Head of caudate nucleus (tissue), 42 donors: ENCODE measurements around the gene ADCY5.
A peak's percentile ranks its signal among the peaks of the same experiment; 100 is the strongest.

Experiments
- DNase-seq, 42 donors: peaks; one replicate each; pipeline versions ENCODE4 v3.0.0 to v3.0.0-alpha.2; 2020 to 2021; ENCODE audit warnings: mixed read lengths in 7 of 42
- intact Hi-C: fragments of 100-400 bp; cut with DNase I; formaldehyde crosslinking; loops from one replicate; pipeline ENCODE4 v1.15.0; 2022

Gene ADCY5

GRCh38 chr3:123353227-123353849, 95.6 kb downstream of the ADCY5 start:
- DNase-seq: peak in 2 of 42 donors; percentile 12 to 31
- intact Hi-C loops: no loop called here

GRCh38 chr3:123352134-123352554, 96.7 kb downstream of the ADCY5 start:
- intact Hi-C loops: no loop called here
- peak in 15 of 42 donors; percentile 33 to 80 (median 56) for DNase-seq

- intact Hi-C loops: no loop called here
Measured at GRCh38 chr3:123351501-123351900, 97.4 kb downstream of the ADCY5 start.

GRCh38 chr3:123350971-123351370, 97.9 kb downstream of the ADCY5 start:
- intact Hi-C loops: no loop called here
- peak in 7 of 42 donors; percentile 5 to 32 (median 22) for DNase-seq

More at GRCh38 chr3:123351501-123351900, 97.4 kb downstream of the ADCY5 start:
- peak in 5 of 42 donors; percentile 10 to 36 (median 25) for DNase-seq

- peak in 5 of 42 donors; percentile 10 to 35 (median 27) for DNase-seq
- intact Hi-C loops: no loop called here
Measured at GRCh38 chr3:123349566-123350435, 99.1 kb downstream of the ADCY5 start.

GRCh38 chr3:123349201-123349535, 99.7 kb downstream of the ADCY5 start:
- peak in 6 of 42 donors; percentile 11 to 28 (median 14) for DNase-seq
- intact Hi-C loops: no loop called here

- DNase-seq: peak in 7 of 42 donors; percentile 5 to 35 (median 11)
- intact Hi-C loops: no loop called here
Measured at GRCh38 chr3:123348471-123349200, 100.3 kb downstream of the ADCY5 start.

- intact Hi-C loops: no loop called here
- peak in 16 of 42 donors; percentile 25 to 75 (median 44) for DNase-seq
Measured at GRCh38 chr3:123347691-123348264, 101.1 kb downstream of the ADCY5 start.

- DNase-seq: peak in 6 of 42 donors; percentile 3 to 33 (median 12)
- intact Hi-C loops: no loop called here
Measured at GRCh38 chr3:123347205-123347604, 101.7 kb downstream of the ADCY5 start.

GRCh38 chr3:123346021-123346420, 102.9 kb downstream of the ADCY5 start:
- intact Hi-C loops: no loop called here
- peak in 28 of 42 donors; percentile 33 to 87 (median 60) for DNase-seq

GRCh38 chr3:123344907-123345594, 103.8 kb downstream of the ADCY5 start:
- DNase-seq: peak in 9 of 42 donors; percentile 9 to 41 (median 14)
- intact Hi-C loops: no loop called here

GRCh38 chr3:123344175-123344906, 104.5 kb downstream of the ADCY5 start:
- peak in 9 of 42 donors; percentile 4 to 39 (median 13) for DNase-seq
- intact Hi-C loops: no loop called here

- intact Hi-C loops: no loop called here
- peak in 10 of 42 donors; percentile 7 to 37 (median 17) for DNase-seq
Measured at GRCh38 chr3:123343296-123344174, 105.4 kb downstream of the ADCY5 start.

GRCh38 chr3:123342631-123343080, 106.2 kb downstream of the ADCY5 start:
- intact Hi-C loops: no loop called here

GRCh38 chr3:123341871-123342630, 106.8 kb downstream of the ADCY5 start:
- DNase-seq: peak in 7 of 42 donors; percentile 10 to 26 (median 16)
- intact Hi-C loops: no loop called here

More at GRCh38 chr3:123342631-123343080, 106.2 kb downstream of the ADCY5 start:
- DNase-seq: peak in 8 of 42 donors; percentile 4 to 33 (median 14)

GRCh38 chr3:123340336-123340735, 108.6 kb downstream of the ADCY5 start:
- intact Hi-C loops: no loop called here
- DNase-seq: peak in 3 of 42 donors; percentile 1 to 5 (median 2)
